ENCODE measurements around the gene FXYD6. TPM values are rescaled to one million over a fixed set of nuclear protein-coding genes. Genes with fewer than 3 reads are reported as not detected.

FXYD6 gene
- total and polyA plus RNA-seq, 2 of the 8 experiments (the other 6 are each of a cell fraction or from before 2014, with no cell fraction given): 44.6 to 117 TPM

DNA sequence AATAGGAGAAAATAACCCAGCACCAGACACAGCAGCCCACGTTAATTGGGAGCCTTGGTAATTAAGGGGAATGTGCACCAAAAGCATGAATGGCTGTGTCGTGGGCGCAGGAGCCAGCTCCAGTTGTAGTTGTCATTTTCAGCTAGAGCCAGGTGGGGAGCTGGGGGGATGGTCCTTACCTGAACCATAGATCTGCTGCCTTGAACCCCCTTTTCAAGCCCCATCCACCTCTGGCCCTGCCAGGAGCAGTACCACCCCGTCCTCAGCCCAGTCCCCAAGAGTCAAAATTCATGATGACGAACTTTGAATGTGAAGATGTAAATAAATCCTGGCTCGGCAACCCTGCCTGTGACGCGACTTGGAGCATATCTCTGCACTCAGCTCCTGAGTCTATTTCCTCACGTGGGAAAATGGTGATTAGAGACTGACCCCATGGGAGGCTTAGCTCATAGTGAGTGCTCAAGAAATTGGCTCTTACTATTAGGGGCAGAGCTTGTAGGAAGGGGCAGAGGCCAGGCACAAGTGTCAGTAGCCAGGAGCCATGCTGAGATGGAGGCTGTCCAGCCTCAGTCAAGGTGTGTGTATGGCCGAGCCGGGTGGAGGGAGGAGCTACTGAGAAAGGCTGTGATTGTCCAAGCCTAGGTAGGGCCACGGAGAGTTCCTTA lies 794 bp upstream of the FXYD6 start:
- CTCF ChIA-PET (ENCODE audit: partially characterized antibody): interaction anchor here (0.6 to 4.7 kb wide), 16 partner anchors 8 to 451 kb away, joined by 3 to 30 read pairs (median 4); no protein-coding TSS in a partner anchor
- Histone ChIP-seq H3K4me1 (replicated peaks in 1 of 4; ENCODE audit: control insufficient read depth in 3 of 4, insufficient read depth in 4 of 4, low read length in 3 of 4) (peaks cover 9 to 27% (median 21%) of the 10 kb centered on the region in 4 experiments), H3K4ac (replicated peaks; ENCODE audit: insufficient read length, low read depth, low read length) (no peak overlapping the region), H3K79me2 (ENCODE audit: control insufficient read depth in 1 of 2, insufficient read depth in 2 of 2, low read length in 2 of 2) (peaks cover 0 to 20% of the 10 kb centered on the region in 2 experiments; a peak in 1 of 4 replicates), H4K8ac (ENCODE audit: extremely low read depth, insufficient read depth, low read length) (no peak overlapping the region), H2AFZ (ENCODE audit: low read length) (no peak overlapping the region; the same call in 1 of the 2 replicates), H3K4me2 (ENCODE audit: insufficient read depth in 1 of 2, low read depth in 2 of 2, low read length in 2 of 2) (peak overlapping the region; percentile 99 to 100), H4K20me1 (replicated peaks in 1 of 2; ENCODE audit: control insufficient read depth in 1 of 2, insufficient read depth in 2 of 2, low read length in 2 of 2) (peaks cover 2 to 6% of the 10 kb centered on the region in 2 experiments), H2AK5ac (ENCODE audit: low read depth, low read length) (no peak overlapping the region), H2BK12ac (ENCODE audit: low read depth, low read length) (no peak overlapping the region), H3K4me3 (ENCODE audit: extremely low read depth in 1 of 4, insufficient read depth in 2 of 4, low read depth in 3 of 4, low read length in 4 of 4) (peak overlapping the region; percentile 86 to 96 (median 87)), H3K27me3 (replicated peaks in 1 of 4; ENCODE audit: control insufficient read depth in 3 of 4, extremely low read depth in 1 of 4, insufficient read depth in 3 of 4, low read length in 3 of 4) (peaks cover 0 to 17% (median 15%) of the 10 kb centered on the region in 4 experiments; a peak in 4 of 7 replicates), H2BK20ac (ENCODE audit: low read length) (no peak overlapping the region), H3K18ac (ENCODE audit: extremely low read depth, low read length) (peak overlapping the region; percentile 9; the same call in 1 of the 2 replicates), H2BK15ac (ENCODE audit: low read length) (0 out of 2 replicates have a peak overlapping the region, but pooled peaks have one; percentile 23), H4K91ac (replicated peaks; ENCODE audit: insufficient read length, low read length) (no peak overlapping the region), H3K79me1 (ENCODE audit: low read depth, low read length) (peaks cover 4% of the 10 kb centered on the region; the same call in 1 of the 2 replicates), H2BK5ac (ENCODE audit: low read depth, low read length) (peak overlapping the region; percentile 12; the same call in 1 of the 2 replicates), H3K23me2 (ENCODE audit: low read depth, low read length) (peaks cover 25% of the 10 kb centered on the region), H3K56ac (replicated peaks; ENCODE audit: insufficient read length, low read depth, low read length) (no peak overlapping the region), H3K36me3 (ENCODE audit: control insufficient read depth in 2 of 4, insufficient read depth in 4 of 4, low read length in 3 of 4) (no peaks in the 10 kb centered on the region), H3K27ac (ENCODE audit: low read depth, low read length) (no peak overlapping the region), H4K5ac (ENCODE audit: insufficient read length, low read depth, low read length) (no peak overlapping the region), H3K23ac (ENCODE audit: insufficient read length) (no peak overlapping the region), H2BK120ac (replicated peaks; ENCODE audit: low read depth, low read length) (no peak overlapping the region), H3K9ac (replicated peaks in 1 of 4; ENCODE audit: extremely low read depth in 1 of 4, low read depth in 3 of 4, low read length in 3 of 4) (no peak overlapping the region; a peak in 1 of 7 replicates), H3K9me3 (ENCODE audit: insufficient read depth in 2 of 2, low read depth in 1 of 2, low read length in 1 of 2) (no peaks in the 10 kb centered on the region), H3K14ac (ENCODE audit: insufficient read length) (no peak overlapping the region)
- no peak for DNase-seq (ENCODE audit: low read depth in 1 of 2, low spot score in 2 of 2)
- TF ChIP-seq KDM5A (IDR thresholded peaks at IDR 0.05; ENCODE audit: low read length) (no peak), SIRT6 (IDR thresholded peaks at IDR 0.05; ENCODE audit: low read length) (no peak), SIX5 (IDR thresholded peaks at IDR 0.05; ENCODE audit: low read depth, low read length) (no peak)
- FAIRE-seq: no peak
- WGBS, 2 experiments (ENCODE audit: extremely low coverage in 1 of 2, insufficient coverage in 1 of 2, insufficient read length in 1 of 2, insufficient replicate concordance in 2 of 2, low coverage in 1 of 2, low lambda C conversion rate in 2 of 2, missing lambda C conversion rate in 1 of 2): 28% methylated on average over 12 of the region's 12 CpGs; no CpG with 5 or more reads in 1 of the 2 experiments
- POLR2A ChIA-PET (ENCODE audit: partially characterized antibody): interaction anchor here (1.2 to 1.9 kb wide), 4 partner anchors 15 to 30 kb away, joined by 3 to 12 read pairs (median 4); no protein-coding TSS in a partner anchor
